GM06990 (cell line): ENCODE measurements around the gene ADAM12.

ENCODE experiments used
- DNase-seq: peaks from one replicate; pipeline ENCODE4 v3.0.0-alpha.2; 2011; ENCODE audit not compliant: insufficient read length; ENCODE audit errors: extremely low read depth
- H3K27me3 ChIP-seq: replicated peaks from 2 replicates; pipeline ENCODE4 v1.6.0; 2011; ENCODE audit warnings: low read length; ENCODE audit not compliant: control insufficient read depth, insufficient read depth
- H3K36me3 ChIP-seq: 2 replicates; pipeline ENCODE4 v1.5.1; 2011; ENCODE audit warnings: low read length; ENCODE audit not compliant: control insufficient read depth, insufficient read depth
- H3K4me3 ChIP-seq: replicated peaks from 2 replicates; pipeline ENCODE4 v1.5.1; 2011; ENCODE audit warnings: low read depth, mild to moderate bottlenecking, control low read depth, low read length
- CTCF ChIP-seq: IDR thresholded peaks from 2 replicates; pipeline ENCODE4 v1.5.1; 2011; ENCODE audit warnings: low read length, control low read depth, mild to moderate bottlenecking, inconsistent platforms; ENCODE audit not compliant: insufficient read depth, poor library complexity, severe bottlenecking

Gene ADAM12

GRCh38 chr10:126431816-126432215, 43.5 kb upstream of the ADAM12 start:
- Histone ChIP-seq H3K36me3 (no peaks in the 10 kb centered on the region), H3K4me3 (no peak overlapping the region), H3K27me3 (no peaks in the 10 kb centered on the region)
- TF ChIP-seq CTCF: no peak
- DNase-seq: no peak

- Histone ChIP-seq H3K4me3 (no peak overlapping the region), H3K27me3 (no peaks in the 10 kb centered on the region), H3K36me3 (no peaks in the 10 kb centered on the region)
- DNase-seq: no peak
- TF ChIP-seq CTCF: no peak
Observed at GRCh38 chr10:126430512-126430911, 42.2 kb upstream of the ADAM12 start.

- Histone ChIP-seq H3K27me3 (no peaks in the 10 kb centered on the region), H3K4me3 (no peak overlapping the region), H3K36me3 (no peaks in the 10 kb centered on the region)
- no peak for TF ChIP-seq CTCF
- no peak for DNase-seq
Observed at GRCh38 chr10:126429275-126429674, 41.0 kb upstream of the ADAM12 start.

- DNase-seq: no peak
- H3K27me3 ChIP-seq: no peaks in the 10 kb centered on the region
- no peak for TF ChIP-seq CTCF
- H3K36me3 ChIP-seq: no peaks in the 10 kb centered on the region
- no peak overlapping the region for H3K4me3 ChIP-seq
Observed at GRCh38 chr10:126425489-126426065, 37.3 kb upstream of the ADAM12 start.

- DNase-seq: no peak
- no peaks in the 10 kb centered on the region for H3K36me3 ChIP-seq
- H3K4me3 ChIP-seq: no peak overlapping the region
- no peaks in the 10 kb centered on the region for H3K27me3 ChIP-seq
- TF ChIP-seq CTCF: no peak
Observed at GRCh38 chr10:126425032-126425431, 36.8 kb upstream of the ADAM12 start.
